Panc1 (cell line): ENCODE measurements around the gene ST3GAL6. TPM values are rescaled to one million over a fixed set of nuclear protein-coding genes. Genes with fewer than 3 reads are reported as not detected.

Experiments used
- ATAC-seq: fragments of 200-7000 bp; cut with Tn5 transposase; 2 replicates; pipeline ENCODE4 v1.9.1; 2020; ENCODE audit warnings: mild to moderate bottlenecking, moderate library complexity
- BruUV-seq: library from RNA; stranded (reverse); fragments of 400-500 nt; replicated peaks from 2 replicates; lab custom pipeline; 2021; lab: Mats Ljungman, UMichigan
- CTCF ChIA-PET: fragments of 300-600 bp; sonication (Branson Sonifier 250); formaldehyde crosslinking; loops from one replicate; lab custom pipeline; 2022; ENCODE audit warnings: antibody characterized with exemption; lab: Charles Lee
- POLR2A ChIA-PET: fragments of 300-600 bp; sonication (Branson Sonifier 250); formaldehyde crosslinking; loops from one replicate; lab custom pipeline; 2022; ENCODE audit warnings: antibody characterized with exemption; lab: Charles Lee
- DNase-seq: peaks from one replicate; pipeline ENCODE4 v3.0.0-alpha.2; 2010; ENCODE audit warnings: low read depth, low spot score
- H3K27ac ChIP-seq: 2 replicates; pipeline ENCODE4 v1.5.1; 2011; ENCODE audit warnings: mild to moderate bottlenecking, low read length, inconsistent platforms
- H3K27me3 ChIP-seq: fragments of 200-500 bp; sonication (Bioruptor generic); 2 replicates; pipeline ENCODE4 v1.6.0; 2014; ENCODE audit warnings: low read length, inconsistent platforms; ENCODE audit not compliant: control insufficient read depth, insufficient read depth
- H3K36me3 ChIP-seq: fragments of 200-500 bp; sonication (Bioruptor generic); 2 replicates; pipeline ENCODE4 v1.5.1; 2014; ENCODE audit warnings: inconsistent platforms, mild to moderate bottlenecking, low read length, moderate library complexity; ENCODE audit not compliant: control insufficient read depth, insufficient read depth
- H3K4me1 ChIP-seq: 2 replicates; pipeline ENCODE4 v1.5.1; 2011; ENCODE audit warnings: inconsistent platforms, mild to moderate bottlenecking, low read length, moderate library complexity; ENCODE audit not compliant: control insufficient read depth, insufficient read depth
- H3K4me3 ChIP-seq, 2 experiments: 2 replicates each; pipeline ENCODE4 v1.5.1; 2011 to 2012; ENCODE audit warnings: low read depth in 2 of 2, low read length in 2 of 2, mild to moderate bottlenecking in 2 of 2, inconsistent platforms in 1 of 2, moderate library complexity in 1 of 2
- H3K9me3 ChIP-seq: fragments of 200-500 bp; sonication (Bioruptor generic); 2 replicates; pipeline ENCODE4 v1.5.1; 2014; ENCODE audit warnings: low read depth, mild to moderate bottlenecking, inconsistent platforms, low read length, moderate library complexity; ENCODE audit not compliant: control insufficient read depth, insufficient read depth
- CTCF ChIP-seq: fragments of 450-650 bp; IDR thresholded peaks from 2 replicates; pipeline ENCODE4 v1.5.1; 2017; ENCODE audit warnings: mild to moderate bottlenecking
- POLR2AphosphoS5 ChIP-seq: IDR thresholded peaks from 2 replicates; pipeline ENCODE4 v1.6.1; 2012; ENCODE audit warnings: mild to moderate bottlenecking, low read depth, low read length, moderate library complexity
- REST ChIP-seq, 2 experiments: IDR thresholded peaks; 2 replicates each; pipeline ENCODE4 v1.6.1; 2011 to 2012; ENCODE audit warnings: low read depth in 2 of 2, control low read depth in 1 of 2, low read length in 1 of 2, mild to moderate bottlenecking in 1 of 2, moderate library complexity in 1 of 2; ENCODE audit not compliant: insufficient read depth in 1 of 2
- SIN3A ChIP-seq: IDR thresholded peaks from 2 replicates; pipeline ENCODE4 v1.6.1; 2012; ENCODE audit warnings: low read depth, mild to moderate bottlenecking, low read length, moderate library complexity, borderline replicate concordance; ENCODE audit not compliant: insufficient read depth
- TCF7L2 ChIP-seq: IDR thresholded peaks from 2 replicates; pipeline ENCODE4 v1.6.1; 2011; ENCODE audit warnings: mild to moderate bottlenecking, low read depth, low read length, inconsistent platforms
- in situ Hi-C: cut with HindIII; loops from 2 replicates; pipeline ENCODE4 v1.10.0; 2016; ENCODE audit warnings: low sequenced_read_pairs, low pct_unique_long_range_greater_than_20kb
- intact Hi-C: fragments of 100-400 bp; cut with micrococcal nuclease; formaldehyde crosslinking; loops from one replicate; pipeline ENCODE4 v1.10.0; 2022; ENCODE audit not compliant: unreplicated experiment
- total RNA-seq: library from RNA; stranded (reverse); gene quantifications from one replicate; pipeline ENCODE4 v1.2.1, GENCODE V29; 2021; ENCODE audit not compliant: unreplicated experiment

The ST3GAL6 gene
- total RNA-seq, 1 experiment from 2014 or later = 0.15 TPM

- peaks cover 17% of the 10 kb centered on the region for H3K27me3 ChIP-seq
- no peaks in the 10 kb centered on the region for H3K4me1 ChIP-seq
- no peak overlapping the region for H3K4me3 ChIP-seq
- in situ Hi-C loops = no loop called here
- no peaks in the 10 kb centered on the region for H3K9me3 ChIP-seq
- no peaks in the 10 kb centered on the region for H3K36me3 ChIP-seq
- no peak for DNase-seq
- no peak for ATAC-seq
- BruUV-seq = no TSS peak
- ChIA-PET POLR2A (no interaction called here), CTCF (no interaction called here)
- intact Hi-C loops = no loop called here
- no peak for TF ChIP-seq CTCF
- no peak for TF ChIP-seq TCF7L2
- TF ChIP-seq SIN3A = no peak
- TF ChIP-seq POLR2AphosphoS5 = no peak
- TF ChIP-seq REST (IDR thresholded peaks at IDR 0.05; ENCODE audit: insufficient read depth in 1 of 2, low read depth in 2 of 2, low read length in 1 of 2) = no peak
- H3K27ac ChIP-seq = no peak overlapping the region
These were observed 25.5 kb downstream of the ST3GAL6 start for GRCh38 chr3:98788651-98789050.

GRCh38 chr3:98791341-98792325 is 28.5 kb downstream of the ST3GAL6 start:
- H3K36me3 ChIP-seq = no peaks in the 10 kb centered on the region
- H3K27ac ChIP-seq = no peak overlapping the region
- ATAC-seq (no peak), DNase-seq (no peak)
- intact Hi-C loops (no loop called here), in situ Hi-C loops (no loop called here)
- CTCF ChIA-PET = interaction anchor here (0.5 kb wide), 1 partner anchor 386 kb away, joined by 4 read pairs; no protein-coding TSS in a partner anchor
- no peaks in the 10 kb centered on the region for H3K4me1 ChIP-seq
- TF ChIP-seq REST (IDR thresholded peaks at IDR 0.05; ENCODE audit: insufficient read depth in 1 of 2, low read depth in 2 of 2, low read length in 1 of 2) (no peak), SIN3A (no peak), POLR2AphosphoS5 (no peak), TCF7L2 (no peak), CTCF (no peak)
- no TSS peak for BruUV-seq
- POLR2A ChIA-PET = no interaction called here
- peaks cover 5% of the 10 kb centered on the region; the same call in 1 of the 2 replicates for H3K27me3 ChIP-seq
- no peaks in the 10 kb centered on the region for H3K9me3 ChIP-seq
- no peak overlapping the region for H3K4me3 ChIP-seq
